NT2/D1 (cell line): ENCODE data around the gene TPPP2.

Experiments used
- DNase-seq: peaks from one replicate; pipeline ENCODE4 v3.0.0-alpha.2; 2011; ENCODE audit warnings: low read depth, low spot score
- H3K27me3 ChIP-seq: 2 replicates; pipeline ENCODE4 v1.6.0; 2011; ENCODE audit warnings: mild to moderate bottlenecking; ENCODE audit not compliant: insufficient read length, insufficient read depth
- H3K36me3 ChIP-seq: 2 replicates; pipeline ENCODE4 v1.6.1; 2011; ENCODE audit warnings: mild to moderate bottlenecking, low read length, mixed read lengths; ENCODE audit not compliant: insufficient read depth, insufficient read length
- H3K4me1 ChIP-seq: 2 replicates; pipeline ENCODE4 v1.5.1; 2011; ENCODE audit not compliant: insufficient read depth, insufficient read length
- H3K4me3 ChIP-seq: 2 replicates; pipeline ENCODE4 v1.5.1; 2011; ENCODE audit warnings: low read depth; ENCODE audit not compliant: insufficient read length
- H3K9ac ChIP-seq: 2 replicates; pipeline ENCODE4 v1.6.0; 2011; ENCODE audit warnings: low read depth; ENCODE audit not compliant: insufficient read length
- H3K9me3 ChIP-seq: 2 replicates; pipeline ENCODE4 v1.5.1; 2011; ENCODE audit warnings: mild to moderate bottlenecking, low read length; ENCODE audit not compliant: insufficient read depth
- SUZ12 ChIP-seq: IDR thresholded peaks from 2 replicates; pipeline ENCODE4 v1.6.1; 2011; ENCODE audit not compliant: insufficient read length, insufficient read depth; ENCODE audit errors: extremely low read depth
- YY1 ChIP-seq: IDR thresholded peaks from 2 replicates; pipeline ENCODE4 v1.6.1; 2011; ENCODE audit not compliant: insufficient read length, insufficient read depth
- ZNF274 ChIP-seq: IDR thresholded peaks from 2 replicates; pipeline ENCODE4 v1.6.1; 2011; ENCODE audit warnings: mild to moderate bottlenecking, low read depth, low read length

Gene TPPP2

GRCh38 chr14:21018286-21018685, 11.7 kb upstream of the TPPP2 start:
- DNase-seq: no peak
- Histone ChIP-seq H3K36me3 (peaks cover 49% of the 10 kb centered on the region), H3K4me3 (no peak overlapping the region), H3K9me3 (no peaks in the 10 kb centered on the region), H3K27me3 (no peaks in the 10 kb centered on the region), H3K9ac (no peak overlapping the region), H3K4me1 (peaks cover 2% of the 10 kb centered on the region)
- TF ChIP-seq SUZ12: no peak

GRCh38 chr14:21018781-21019180, 11.2 kb upstream of the TPPP2 start:
- H3K27me3 ChIP-seq: peaks cover 1% of the 10 kb centered on the region
- TF ChIP-seq SUZ12 (no peak), YY1 (no peak), ZNF274 (no peak)
- DNase-seq: no peak
- H3K9me3 ChIP-seq: no peaks in the 10 kb centered on the region
- H3K36me3 ChIP-seq: peaks cover 49% of the 10 kb centered on the region
- H3K4me3 ChIP-seq: no peak overlapping the region
- peaks cover 4% of the 10 kb centered on the region for H3K4me1 ChIP-seq
- no peak overlapping the region for H3K9ac ChIP-seq

- peaks cover 49% of the 10 kb centered on the region for H3K36me3 ChIP-seq
- DNase-seq: no peak
- no peak overlapping the region for H3K9ac ChIP-seq
- no peak overlapping the region for H3K4me3 ChIP-seq
- H3K9me3 ChIP-seq: no peaks in the 10 kb centered on the region
- H3K27me3 ChIP-seq: peaks cover 7% of the 10 kb centered on the region
- H3K4me1 ChIP-seq: peaks cover 4% of the 10 kb centered on the region
- TF ChIP-seq YY1: no peak
- TF ChIP-seq ZNF274: no peak
Measured at GRCh38 chr14:21019366-21019765, 10.7 kb upstream of the TPPP2 start.

- Histone ChIP-seq H3K4me3 (no peak overlapping the region), H3K9me3 (no peaks in the 10 kb centered on the region), H3K27me3 (peaks cover 11% of the 10 kb centered on the region), H3K36me3 (peaks cover 49% of the 10 kb centered on the region), H3K9ac (no peak overlapping the region), H3K4me1 (peaks cover 4% of the 10 kb centered on the region)
- TF ChIP-seq SUZ12: no peak
- no peak for TF ChIP-seq ZNF274
- no peak for TF ChIP-seq YY1
- DNase-seq: no peak
Measured at GRCh38 chr14:21020977-21021545, 9.0 kb upstream of the TPPP2 start.

GRCh38 chr14:21022686-21023085, 7.3 kb upstream of the TPPP2 start:
- Histone ChIP-seq H3K4me1 (peaks cover 6% of the 10 kb centered on the region), H3K4me3 (no peak overlapping the region), H3K9ac (no peak overlapping the region), H3K36me3 (peaks cover 38% of the 10 kb centered on the region), H3K9me3 (no peaks in the 10 kb centered on the region), H3K27me3 (peaks cover 11% of the 10 kb centered on the region)
- DNase-seq: no peak
- TF ChIP-seq ZNF274 (no peak), SUZ12 (no peak), YY1 (no peak)

GRCh38 chr14:21023174-21023573, 6.8 kb upstream of the TPPP2 start:
- Histone ChIP-seq H3K4me3 (no peak overlapping the region), H3K27me3 (peaks cover 11% of the 10 kb centered on the region), H3K36me3 (peaks cover 33% of the 10 kb centered on the region), H3K4me1 (peaks cover 6% of the 10 kb centered on the region), H3K9ac (no peak overlapping the region), H3K9me3 (no peaks in the 10 kb centered on the region)
- TF ChIP-seq SUZ12 (no peak), ZNF274 (no peak)
- no peak for DNase-seq

GRCh38 chr14:21023817-21024584, 6.0 kb upstream of the TPPP2 start:
- Histone ChIP-seq H3K36me3 (peaks cover 25% of the 10 kb centered on the region), H3K27me3 (peaks cover 11% of the 10 kb centered on the region), H3K9ac (peak overlapping the region; percentile 87), H3K9me3 (no peaks in the 10 kb centered on the region), H3K4me3 (peak overlapping the region; percentile 80), H3K4me1 (peaks cover 6% of the 10 kb centered on the region)
- DNase-seq: no peak
- no peak for TF ChIP-seq YY1
- TF ChIP-seq SUZ12: no peak
- no peak for TF ChIP-seq ZNF274
